Left forelimb (tissue), 1 donor: ENCODE data around the gene STK10.
A peak's percentile ranks its signal among the peaks of the same experiment; 100 is the strongest.
"Not testable (repeated sequence)": the region's sequence is repeated elsewhere in the genome, so short reads cannot be mapped to it uniquely, and the experiment has no call there.

Source experiments
- DNase-seq: peaks from one replicate; pipeline ENCODE4 v3.0.0-alpha.2; 2018; ENCODE audit warnings: low spot score

The STK10 gene

DNA sequence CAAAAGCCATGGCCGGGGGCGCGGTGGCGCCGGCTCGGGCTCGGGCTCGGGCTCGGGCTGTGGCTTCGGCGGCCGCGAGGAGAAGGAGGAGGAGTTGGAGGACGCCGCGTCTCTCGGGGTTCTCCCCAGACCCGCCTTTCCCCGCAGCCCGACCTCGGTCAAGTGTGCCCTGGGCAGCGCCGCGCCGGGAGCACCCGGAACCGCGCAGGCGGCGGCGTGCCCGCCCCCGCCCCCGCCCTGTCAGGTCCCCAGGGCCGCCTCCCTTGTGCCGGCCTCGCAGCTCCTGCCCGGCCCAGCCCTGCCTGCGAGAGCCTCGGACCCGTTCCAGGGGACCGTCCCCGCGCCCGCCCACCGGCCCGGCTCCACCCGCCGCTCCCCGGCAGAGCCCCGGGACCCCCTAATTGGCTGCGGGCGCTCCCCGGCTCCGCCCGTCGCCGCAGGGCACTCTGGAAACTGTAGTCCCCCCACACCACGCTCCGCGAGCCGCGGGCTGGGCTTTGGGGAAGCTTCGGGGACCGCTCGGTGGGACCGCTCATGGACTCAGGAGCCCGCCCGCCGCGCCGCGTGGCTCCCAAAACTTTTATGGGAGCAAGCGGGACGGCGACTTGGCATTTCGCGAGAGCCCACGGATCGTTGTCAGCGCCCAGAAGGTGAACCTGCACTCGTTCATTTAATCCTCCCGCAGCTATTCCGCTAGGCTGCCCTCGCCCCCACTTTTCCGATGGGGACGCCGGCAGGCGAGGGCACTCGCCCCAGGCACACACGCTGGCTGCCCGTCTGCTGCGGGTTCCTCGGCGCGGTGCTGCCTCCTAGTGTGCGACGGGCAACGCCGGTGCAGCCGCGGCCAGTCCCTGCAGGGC is at the start of gene STK10:
TSS of gene STK10 (minus strand) at position 192 of the 860 bp plus-strand sequence. CDS start at position 10, 182 bp downstream.
- peak; percentile 97 for DNase-seq

DNA sequence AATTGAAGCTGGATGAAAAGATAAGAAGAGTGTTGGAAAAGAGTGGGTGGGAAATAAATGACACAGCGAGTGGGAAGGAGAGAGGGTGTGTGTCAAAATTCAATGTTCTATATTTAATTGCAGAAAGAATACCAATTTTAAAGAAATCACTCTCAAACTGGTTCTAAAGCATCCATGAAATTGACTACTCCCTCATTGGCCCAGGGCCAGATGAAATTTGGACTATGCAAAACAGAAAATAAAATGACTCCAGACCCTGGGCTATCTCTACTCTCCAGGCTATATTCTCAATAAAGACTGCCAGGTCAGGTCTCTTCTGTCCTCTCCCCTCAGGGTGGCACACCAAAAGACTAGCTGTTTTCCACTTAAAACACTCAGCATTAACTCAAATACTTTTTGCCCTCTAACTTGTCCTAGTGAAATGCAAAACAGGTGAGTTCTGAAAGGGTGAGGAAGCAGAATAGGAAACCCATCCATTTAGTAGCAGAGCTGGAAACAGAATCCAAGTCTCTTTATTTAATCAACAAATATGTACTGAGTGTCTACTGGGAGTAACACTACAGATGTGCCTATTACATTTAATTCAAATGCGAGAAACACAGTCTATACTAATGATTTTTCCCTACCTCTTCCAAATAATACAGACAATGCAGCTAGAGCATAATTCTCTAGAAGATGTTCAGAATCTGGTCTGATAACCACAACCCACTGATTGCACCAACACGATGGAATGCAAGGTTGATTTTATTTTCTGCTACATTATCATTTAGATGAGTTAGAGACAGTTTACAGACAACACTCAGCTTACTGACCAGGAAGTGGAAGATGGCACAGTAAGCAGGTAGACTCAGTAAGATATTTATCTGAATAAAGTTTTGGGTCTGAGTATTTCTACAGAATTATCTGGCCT is 48.1 kb upstream of the STK10 start:
- DNase-seq = no peak

DNA sequence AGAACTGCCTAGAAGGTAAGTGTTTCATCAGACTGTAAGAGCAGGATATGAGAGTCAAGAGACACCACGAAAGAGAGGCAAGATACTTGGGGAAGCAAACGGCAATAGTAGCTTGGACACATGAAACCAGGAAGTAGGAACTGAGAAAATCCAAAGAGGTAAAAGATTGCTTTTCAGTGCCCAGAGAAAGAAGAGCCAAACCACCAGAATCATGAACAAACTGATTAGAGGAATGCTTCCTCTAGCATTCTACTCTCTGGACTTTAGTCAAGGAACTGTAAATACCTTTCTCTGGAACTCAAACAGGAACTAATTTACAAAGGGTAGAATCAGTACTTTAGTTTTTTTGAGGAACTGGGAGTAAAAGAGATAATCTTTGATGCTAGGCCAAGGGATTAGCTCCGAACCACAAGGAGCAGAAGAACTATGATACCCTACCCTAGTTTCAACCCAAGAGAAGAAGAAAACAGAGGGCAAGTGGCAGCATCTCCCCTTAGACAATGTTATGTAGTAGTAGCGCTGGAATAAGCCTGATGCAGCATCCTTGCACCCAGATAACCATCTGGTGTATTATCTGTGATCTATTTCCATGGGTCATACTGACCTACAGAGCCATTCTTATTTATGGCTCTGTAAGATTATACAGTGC is 47.2 kb upstream of the STK10 start:
- DNase-seq = no peak

DNA sequence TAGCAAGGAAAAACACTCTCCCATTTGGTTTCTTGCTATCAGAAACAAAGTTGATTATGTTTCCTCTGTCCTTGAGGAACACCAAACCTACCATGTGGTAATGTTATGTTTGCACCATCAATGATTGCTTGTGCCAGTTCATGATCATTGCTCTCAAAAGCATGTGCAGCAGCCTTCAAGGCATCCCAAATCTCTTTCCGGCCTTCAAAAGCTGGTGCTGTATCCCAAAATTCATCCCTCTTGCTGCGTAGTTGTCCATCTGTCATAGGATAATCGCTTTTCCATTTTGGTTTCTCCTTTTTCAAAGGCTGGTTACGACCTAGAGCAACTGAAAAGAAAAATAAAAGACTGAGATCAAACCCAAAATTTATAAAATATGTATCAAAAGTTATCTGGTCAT is 46.0 kb upstream of the STK10 start:
- DNase-seq = no peak

DNA sequence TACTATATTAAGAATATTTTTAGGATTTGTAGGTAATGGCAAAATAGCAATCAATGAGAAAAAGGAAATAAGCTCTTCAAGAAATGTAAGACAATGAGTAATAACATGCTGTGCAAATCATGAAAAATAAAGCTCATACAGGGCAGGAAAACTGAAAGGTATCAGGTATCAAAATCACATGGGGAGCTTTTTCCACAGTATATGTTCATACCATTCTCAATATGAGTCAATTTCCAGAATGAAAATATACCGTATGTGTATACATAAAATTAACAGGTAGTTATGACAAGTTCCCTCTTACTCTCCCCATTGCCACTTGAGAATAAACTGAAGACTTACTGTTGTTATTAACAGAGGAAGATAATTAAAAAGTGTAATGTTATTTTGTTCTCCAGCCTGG is 41.9 kb upstream of the STK10 start:
- no peak for DNase-seq

DNA sequence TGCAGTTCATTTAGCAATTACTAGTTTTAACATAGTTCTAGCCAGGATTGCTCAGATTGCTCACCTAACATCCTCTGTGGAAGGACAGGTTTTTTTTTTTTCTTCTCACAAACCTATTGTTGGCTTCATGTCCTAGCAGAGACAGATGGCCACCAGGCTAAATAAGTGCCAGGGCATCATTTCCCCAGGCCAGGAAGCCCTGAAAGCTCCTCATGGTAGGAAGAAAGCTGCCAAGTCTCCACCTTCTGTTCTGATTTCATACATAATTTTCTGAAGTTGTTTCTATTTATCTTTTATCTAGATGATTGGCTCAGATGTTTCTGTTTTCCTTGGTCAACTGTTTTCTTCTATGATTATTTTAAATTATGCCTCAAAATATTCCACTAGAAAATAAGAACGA is 37.0 kb upstream of the STK10 start:
- DNase-seq = no peak

DNA sequence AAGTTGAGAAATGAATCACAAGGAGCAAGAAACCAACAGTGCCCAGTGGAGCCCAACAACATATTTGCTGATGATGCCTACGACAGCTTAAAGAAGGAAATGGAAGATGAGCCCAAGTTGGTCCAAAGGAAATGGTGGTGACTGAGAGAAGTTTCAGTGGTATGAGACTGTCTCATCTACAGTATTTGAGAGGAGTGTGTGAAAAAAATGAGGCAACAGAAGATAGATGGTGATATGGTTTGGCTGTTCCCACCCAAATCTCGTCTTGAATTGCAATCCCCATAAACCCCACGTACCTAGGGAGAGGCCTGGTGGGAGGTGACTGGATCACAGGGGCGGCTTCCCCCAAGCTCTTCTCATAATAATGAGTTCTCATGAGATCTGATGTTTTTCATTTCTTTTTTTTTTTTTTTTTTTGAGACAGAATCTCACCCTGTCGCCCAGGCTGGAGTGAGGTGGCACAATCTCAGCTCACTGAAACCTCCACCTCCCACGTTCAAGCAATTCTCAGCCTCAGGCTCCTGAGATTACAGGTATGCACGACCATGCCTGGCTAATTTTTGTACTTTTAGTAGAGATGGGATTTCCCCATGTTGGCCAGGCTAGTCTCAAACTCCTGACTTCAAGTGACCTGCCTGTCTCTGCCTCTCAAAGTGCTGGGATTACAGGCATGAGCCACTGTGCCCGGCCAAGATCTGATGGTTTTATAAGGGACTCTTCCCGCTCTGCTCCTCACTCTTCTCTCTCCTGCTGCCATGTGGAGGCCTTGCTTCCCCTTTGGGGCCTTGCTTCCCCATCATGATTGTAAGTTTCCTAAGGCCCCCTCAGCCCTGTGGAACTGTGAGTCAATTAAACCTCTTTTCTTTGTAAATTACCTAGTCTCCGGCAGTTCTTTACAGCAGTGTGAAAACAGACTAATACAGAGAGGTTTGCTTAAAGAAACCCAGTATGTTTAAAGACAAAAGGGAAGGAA is 36.2 kb upstream of the STK10 start:
- DNase-seq = no peak

DNA sequence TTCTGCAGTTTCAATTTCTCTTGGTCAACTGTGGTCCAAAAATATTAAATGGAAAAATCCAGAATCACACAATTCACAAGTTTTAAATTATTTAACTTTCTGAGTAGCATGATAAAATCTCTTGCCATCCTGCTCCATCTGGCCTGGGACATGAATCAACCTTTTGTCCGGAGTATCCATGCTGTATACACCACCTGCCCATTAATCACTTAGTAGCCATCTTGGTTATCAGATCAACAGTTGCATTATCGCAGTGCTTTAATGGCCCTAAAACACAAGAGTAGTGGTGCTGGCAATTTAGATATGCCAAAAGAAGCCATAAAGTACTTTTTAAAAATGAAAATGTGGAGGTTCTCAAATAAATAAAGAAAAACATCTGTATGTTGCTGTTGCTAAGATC is 31.3 kb upstream of the STK10 start:
- DNase-seq = no peak

DNA sequence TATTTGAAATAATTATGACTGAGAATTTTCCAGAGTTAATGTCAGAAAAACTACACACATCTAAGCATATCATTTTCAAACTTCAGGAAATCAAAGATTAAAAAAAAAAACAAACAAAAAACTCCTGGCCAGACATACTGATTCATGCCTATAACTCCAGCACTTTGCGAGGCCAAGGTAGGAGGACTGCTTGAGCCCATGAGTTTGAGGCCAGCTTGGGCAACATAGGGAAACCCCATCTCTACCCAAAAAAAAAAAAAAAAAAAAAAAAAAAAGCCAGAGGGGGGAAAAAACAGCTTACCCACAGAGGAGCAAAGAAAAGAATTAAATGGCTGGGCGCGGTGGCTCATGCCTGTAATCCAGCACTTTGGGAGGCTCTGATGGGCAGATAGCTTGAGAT is 28.3 kb upstream of the STK10 start:
- DNase-seq = no peak

DNA sequence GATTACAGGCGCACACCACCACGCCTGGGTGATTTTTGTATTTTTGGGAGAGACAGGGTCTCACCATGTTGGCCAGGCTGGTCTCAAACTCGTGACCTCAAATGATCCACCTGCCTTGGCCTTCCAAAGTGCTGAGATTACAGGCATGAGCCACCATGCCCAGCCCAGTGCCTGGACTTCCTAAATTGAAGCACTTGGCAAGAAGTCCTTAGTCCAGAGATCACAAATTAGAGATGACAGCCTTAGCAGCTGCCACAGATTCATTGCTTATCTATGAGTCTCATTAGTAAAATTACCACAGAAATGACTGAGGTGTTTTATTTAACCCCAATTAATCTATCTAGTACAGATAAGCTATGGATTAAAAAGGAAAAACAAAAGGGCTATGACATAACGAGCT is 25.1 kb upstream of the STK10 start:
- no peak for DNase-seq

DNA sequence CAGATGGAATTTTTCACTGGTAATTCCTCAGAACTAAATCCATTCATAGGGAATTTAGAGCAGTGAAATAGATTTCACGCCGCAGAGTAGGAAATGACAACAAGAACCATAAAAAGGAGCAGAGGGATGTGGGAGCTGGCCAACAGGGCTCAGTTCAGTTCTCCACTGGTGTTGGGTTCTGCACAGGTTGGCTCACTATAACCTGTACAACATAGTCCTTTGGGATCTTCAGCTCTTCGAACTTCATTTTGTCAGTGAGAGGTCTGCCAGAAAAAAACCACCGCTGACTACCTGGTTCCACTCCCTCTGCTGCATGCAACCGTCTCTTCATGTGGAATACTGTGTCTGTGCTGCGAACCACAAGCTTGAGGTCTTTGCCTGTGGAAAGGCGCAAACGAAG is 23.7 kb upstream of the STK10 start:
- no peak for DNase-seq

DNA sequence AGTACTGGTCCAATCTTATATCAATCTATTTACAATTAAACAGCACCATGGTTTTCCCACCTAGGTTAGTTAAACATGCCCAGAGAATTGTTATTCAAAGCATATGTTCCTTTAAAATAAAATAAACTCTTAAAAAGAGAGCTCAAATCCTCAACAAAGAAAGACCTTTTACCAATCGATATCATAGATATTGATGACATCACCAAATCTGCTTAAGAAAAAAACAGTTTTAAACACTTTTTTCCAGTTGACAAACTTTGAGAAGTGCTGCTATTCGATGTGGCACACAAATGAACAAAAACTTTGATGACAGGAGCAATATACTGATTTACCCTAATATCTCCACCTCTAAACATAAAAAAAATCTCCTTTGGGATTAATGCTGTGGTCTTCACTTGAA is 21.7 kb upstream of the STK10 start:
- no peak for DNase-seq

DNA sequence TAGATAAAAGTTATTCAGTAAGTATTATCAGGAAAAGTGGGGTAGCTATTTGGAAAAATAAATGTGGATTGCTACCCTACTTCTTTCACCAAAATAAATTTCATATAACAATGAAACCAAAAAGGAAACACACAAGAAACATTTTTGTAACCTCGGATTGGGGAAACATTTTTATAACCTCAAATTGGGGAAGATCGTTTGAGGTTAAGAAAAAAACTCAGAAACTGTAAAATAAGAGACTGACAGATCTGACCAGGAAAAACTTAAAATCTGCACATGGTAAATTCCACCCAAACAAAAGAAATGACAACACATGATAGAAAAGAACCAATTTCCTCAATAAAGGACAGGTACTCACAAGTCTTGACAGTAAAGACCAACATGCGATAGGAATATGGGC is 19.5 kb upstream of the STK10 start:
- DNase-seq = no peak

DNA sequence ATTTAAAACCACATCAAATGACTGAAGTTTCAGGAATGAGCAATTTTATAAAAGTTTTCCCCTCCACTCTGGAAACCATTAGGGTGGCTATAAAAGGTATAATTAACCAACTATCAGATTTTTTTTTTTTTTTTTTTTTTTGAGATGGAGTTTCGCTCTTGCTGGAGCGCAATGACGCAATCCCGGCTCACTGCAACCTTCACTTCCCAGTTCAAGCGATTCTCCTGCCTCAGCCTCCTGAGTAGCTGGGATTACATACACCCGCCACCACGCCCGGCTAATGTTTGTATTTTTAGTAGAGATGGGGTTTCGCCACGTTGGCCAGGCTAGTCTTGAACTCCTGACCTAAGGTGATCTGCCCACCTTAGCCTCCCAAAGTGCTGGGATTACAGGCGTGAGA is 18.0 kb upstream of the STK10 start:
- DNase-seq = not testable (repeated sequence)

DNA sequence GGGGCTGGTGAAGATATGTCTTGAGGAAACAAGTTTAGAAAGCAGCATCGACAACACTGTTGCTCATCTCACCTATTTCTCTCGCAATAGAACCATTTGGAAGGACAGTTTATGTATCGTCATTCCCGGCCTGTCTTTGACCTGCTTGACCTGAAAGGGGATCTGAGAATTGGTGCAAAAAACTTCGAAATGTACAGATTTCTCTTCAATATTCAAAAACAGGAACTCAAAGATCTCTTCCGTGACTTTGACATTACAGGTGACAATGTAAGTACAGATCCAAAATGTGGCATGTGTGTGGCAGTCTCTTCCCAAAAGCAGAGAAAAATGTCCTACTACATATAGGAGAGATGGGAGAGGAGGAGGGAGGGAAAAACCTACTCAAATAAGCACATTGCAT is 12.5 kb upstream of the STK10 start:
- DNase-seq = no peak

DNA sequence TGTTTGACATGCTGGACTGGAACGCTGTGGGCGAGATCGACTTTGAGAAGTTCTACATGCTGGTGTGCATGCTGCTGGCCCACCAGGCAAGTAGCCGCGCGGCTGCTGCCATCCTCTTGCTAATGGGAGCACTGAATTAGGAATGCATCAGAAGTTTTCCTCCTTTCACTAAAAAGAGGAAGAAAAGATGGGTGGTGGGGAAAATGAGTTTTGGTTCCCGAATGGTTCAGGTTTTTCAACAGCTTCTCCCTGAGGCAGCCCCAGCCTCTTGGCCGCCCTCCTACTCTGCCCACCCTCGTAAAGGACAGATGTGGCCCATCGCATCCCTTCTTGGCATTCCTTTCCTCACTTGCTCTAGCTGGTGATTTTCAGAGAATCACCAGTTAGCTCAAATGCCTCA is 11.4 kb upstream of the STK10 start:
- no peak for DNase-seq

DNA sequence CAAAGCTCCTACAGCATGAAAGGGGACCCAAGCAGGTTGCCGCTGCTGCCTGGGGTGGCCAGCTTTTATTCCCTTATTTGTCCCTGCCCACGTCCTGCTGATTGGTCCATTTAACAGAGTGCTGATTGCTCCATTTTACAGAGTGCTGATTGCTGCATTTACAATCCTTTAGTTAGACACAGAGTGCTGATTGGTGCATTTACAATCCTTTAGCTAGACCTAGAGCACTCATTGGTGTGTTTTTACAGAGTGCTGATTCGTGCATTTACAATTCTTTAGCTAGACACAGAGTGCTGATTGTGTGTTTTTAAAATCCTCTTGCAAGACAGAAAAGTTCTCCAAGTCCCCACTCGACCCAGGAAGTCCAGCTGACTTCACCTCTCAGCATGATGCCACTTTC is 9.8 kb upstream of the STK10 start:
- DNase-seq = not testable (repeated sequence)

DNA sequence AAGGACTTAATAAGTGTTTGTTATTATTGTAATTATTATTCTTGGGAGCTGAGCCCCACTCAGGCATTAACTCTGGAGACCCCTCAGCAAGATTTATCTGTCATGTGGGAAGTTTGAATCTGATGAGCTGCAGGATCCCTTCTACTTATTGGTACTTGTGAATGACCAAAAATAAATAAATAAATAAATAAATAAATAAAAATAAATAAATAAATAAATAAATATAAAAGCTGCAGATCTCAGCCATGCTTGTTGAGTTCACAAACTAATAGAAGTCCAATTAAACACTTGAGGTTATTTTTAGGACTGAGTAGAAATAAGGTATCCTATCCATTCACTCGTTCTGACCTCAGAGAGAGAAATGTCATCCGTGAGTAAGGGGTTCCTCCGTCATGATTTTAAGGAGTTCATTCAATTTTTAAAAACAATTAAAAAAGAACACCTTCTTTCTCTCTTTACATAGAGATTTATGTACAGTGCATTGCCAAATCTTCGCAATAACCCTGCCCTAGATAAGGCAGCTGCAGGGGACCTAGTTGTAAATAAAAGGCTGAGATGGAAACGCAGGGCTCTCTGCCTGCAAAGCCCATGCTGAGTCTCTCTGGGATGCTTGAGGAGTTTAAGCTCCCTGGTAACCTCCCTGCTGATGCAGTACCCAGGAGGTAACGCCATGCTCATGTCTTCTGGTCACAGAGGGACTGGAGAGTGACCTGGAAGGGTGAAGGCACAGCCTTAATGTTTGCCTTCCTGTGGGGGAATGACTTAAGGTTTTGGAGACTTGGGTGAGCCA is 7.2 kb upstream of the STK10 start:
- no peak for DNase-seq

DNA sequence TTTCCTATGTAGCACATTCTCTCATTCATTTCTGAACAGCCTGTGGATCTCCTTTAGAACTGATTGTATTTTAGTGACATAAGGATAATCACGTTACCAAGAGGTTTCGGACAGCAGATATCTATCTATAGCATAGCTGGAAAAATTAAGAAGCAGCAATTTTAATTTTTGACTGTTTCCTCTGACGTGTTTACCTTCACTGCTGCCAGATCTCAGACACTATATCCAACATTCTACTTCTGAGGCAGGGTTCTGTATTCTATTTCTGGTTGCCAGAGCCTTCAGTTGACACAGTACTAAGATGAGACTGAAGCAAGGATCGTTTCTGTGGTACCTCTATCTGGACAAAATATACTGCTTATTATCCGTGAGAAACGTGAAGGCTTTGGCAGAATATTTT is 5.8 kb upstream of the STK10 start, which contains the start of gene EFCAB9:
TSS of gene EFCAB9 (plus strand) at position 301 of the 400 bp plus-strand sequence. CDS start at position 302, 1 bp downstream.
- no peak for DNase-seq

DNA sequence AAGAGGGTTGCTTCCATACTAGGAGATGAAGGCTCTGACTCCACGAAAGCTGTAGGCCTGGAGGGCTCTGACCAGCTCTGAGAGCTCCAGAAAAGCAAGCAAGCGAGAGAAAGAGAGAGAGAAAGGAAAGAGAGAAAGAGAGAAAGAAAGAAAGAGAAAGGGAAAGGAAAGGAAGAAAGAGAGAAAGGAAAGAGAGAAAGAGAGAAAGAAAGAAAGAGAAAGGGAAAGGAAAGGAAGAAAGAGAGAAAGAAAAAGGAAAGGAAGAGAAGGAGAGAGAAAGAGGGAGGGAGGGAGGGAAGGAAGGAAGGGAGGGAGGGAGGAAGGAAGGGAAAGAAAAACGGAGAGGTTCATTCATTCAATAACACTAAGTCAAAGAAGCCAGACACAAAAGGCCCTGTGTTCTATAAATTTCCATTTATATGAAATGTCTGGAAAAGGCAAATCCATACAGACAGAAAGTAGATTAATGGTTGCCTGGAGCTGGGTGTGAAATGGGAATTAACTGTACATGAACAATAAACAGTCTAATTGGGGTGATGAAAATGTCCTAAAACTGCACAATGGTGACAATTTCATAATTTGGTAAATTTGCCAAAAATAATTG is 1.8 kb upstream of the STK10 start:
- DNase-seq = no peak
